ENCODE results near the gene CPT2. TPM values are rescaled to one million over a fixed set of nuclear protein-coding genes. Genes with fewer than 3 reads are reported as not detected.

Gene CPT2
- total and polyA plus RNA-seq, 12 donors: 7.8 to 79.5 (median 43.1) TPM

DNA sequence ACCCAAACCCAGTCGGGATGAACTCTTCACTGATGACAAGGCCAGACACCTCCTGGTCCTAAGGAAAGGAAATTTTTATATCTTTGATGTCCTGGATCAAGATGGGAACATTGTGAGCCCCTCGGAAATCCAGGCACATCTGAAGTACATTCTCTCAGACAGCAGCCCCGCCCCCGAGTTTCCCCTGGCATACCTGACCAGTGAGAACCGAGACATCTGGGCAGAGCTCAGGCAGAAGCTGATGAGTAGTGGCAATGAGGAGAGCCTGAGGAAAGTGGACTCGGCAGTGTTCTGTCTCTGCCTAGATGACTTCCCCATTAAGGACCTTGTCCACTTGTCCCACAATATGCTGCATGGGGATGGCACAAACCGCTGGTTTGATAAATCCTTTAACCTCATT is 13.7 kb downstream of the CPT2 start:
- 94 to 96% (median 95%) methylated on average over 7 of the region's 7 CpGs for WGBS, 4 donors
- no peaks in the 10 kb centered on the region for H3K4me1 ChIP-seq (replicated peaks in 1 of 2)
- no peak overlapping the region for H3K4me3 ChIP-seq
- DNase-seq: peak in 1 of 7 donors; percentile 49
- H3K9me3 ChIP-seq (replicated peaks in 1 of 3): no peaks in the 10 kb centered on the region
- intact Hi-C loops (cut with DNase I): no loop called here
- no peaks in the 10 kb centered on the region for H3K27me3 ChIP-seq
- TF ChIP-seq POLR2A (IDR thresholded peaks at IDR 0.05) (no peak), CTCF (IDR thresholded peaks at IDR 0.05) (no peak)
- H3K36me3 ChIP-seq (replicated peaks in 1 of 2): peaks cover 6 to 80% of the 10 kb centered on the region in 2 donors
- H3K27ac ChIP-seq: no peak overlapping the region

DNA sequence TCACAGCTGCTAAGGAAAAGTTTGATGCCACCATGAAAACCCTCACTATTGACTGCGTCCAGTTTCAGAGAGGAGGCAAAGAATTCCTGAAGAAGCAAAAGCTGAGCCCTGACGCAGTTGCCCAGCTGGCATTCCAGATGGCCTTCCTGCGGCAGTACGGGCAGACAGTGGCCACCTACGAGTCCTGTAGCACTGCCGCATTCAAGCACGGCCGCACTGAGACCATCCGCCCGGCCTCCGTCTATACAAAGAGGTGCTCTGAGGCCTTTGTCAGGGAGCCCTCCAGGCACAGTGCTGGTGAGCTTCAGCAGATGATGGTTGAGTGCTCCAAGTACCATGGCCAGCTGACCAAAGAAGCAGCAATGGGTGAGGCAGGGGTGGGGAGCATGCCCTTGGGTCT is 14.3 kb downstream of the CPT2 start:
- peaks cover 6 to 80% of the 10 kb centered on the region in 2 donors for H3K36me3 ChIP-seq (replicated peaks in 1 of 2)
- no peaks in the 10 kb centered on the region for H3K27me3 ChIP-seq
- H3K9me3 ChIP-seq (replicated peaks in 1 of 3): no peaks in the 10 kb centered on the region
- 90 to 100% (median 97%) methylated on average over 2 to 11 of the region's 11 CpGs for WGBS, 4 donors
- TF ChIP-seq CTCF (IDR thresholded peaks at IDR 0.05) (no peak), POLR2A (IDR thresholded peaks at IDR 0.05) (no peak)
- no peak overlapping the region for H3K4me3 ChIP-seq
- intact Hi-C loops (cut with DNase I): no loop called here
- no peak overlapping the region for H3K27ac ChIP-seq
- peak in 1 of 7 donors; percentile 49 for DNase-seq
- H3K4me1 ChIP-seq (replicated peaks in 1 of 2): no peaks in the 10 kb centered on the region

DNA sequence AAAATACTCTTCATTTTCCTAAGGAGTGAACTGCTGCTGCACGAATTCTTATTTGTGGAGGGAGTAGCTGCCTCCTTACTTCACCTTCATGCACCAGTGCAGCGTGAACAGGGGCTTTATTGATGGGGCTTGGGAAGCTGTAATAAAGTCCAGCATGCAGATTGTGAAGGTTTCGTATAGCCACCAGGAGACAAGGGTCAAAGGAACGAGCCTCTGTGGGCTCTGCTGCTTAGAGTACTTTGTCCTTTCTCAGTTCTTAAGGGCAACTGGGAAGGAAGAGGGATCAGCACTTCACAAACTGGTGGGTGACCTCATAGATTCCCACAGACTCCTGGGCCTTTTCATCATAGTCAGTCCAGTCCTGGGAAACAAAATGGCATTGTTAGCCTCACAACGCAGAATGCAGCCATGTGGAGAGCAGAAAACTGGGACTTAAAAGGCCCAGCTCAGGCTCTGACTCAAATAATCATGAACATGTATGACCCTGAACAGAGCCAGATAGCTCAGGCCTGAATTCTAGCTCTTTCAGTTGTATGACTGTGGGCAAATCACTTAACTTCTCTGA is 17.8 kb downstream of the CPT2 start:
- TF ChIP-seq CTCF (IDR thresholded peaks at IDR 0.05) (no peak), POLR2A (IDR thresholded peaks at IDR 0.05) (no peak)
- 79 to 85% (median 82%) methylated on average over 5 of the region's 5 CpGs for WGBS, 4 donors
- intact Hi-C loops (cut with DNase I): no loop called here

DNA sequence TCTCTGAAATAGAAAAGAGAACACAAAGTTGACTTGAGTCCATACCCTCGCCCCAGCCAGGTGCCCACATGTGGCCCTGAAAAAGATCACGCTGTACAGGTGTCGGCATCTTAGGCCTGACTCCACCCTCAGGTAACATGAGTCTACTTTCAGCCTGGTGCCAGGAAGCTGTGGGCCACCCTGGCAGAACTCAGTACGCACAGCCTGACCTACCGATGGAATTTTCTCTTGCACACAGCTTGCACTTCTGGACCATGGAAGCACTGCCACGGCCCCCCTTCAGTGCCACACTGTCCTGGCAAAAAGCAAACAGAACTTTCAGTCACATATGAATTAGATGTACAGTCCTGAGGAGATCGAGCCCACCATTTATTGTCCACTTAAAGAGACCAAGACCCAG is 21.6 kb downstream of the CPT2 start:
- peak in 1 of 7 donors; percentile 49 for DNase-seq
- no peak for TF ChIP-seq POLR2A (IDR thresholded peaks at IDR 0.05)
- no peak for TF ChIP-seq CTCF (IDR thresholded peaks at IDR 0.05)
- WGBS, 4 donors: 85 to 97% (median 92%) methylated on average over 7 of the region's 7 CpGs
- no peaks in the 10 kb centered on the region for H3K9me3 ChIP-seq (replicated peaks in 1 of 3)
- no peak overlapping the region for H3K27ac ChIP-seq
- intact Hi-C loops (cut with DNase I): no loop called here
- H3K27me3 ChIP-seq: no peaks in the 10 kb centered on the region
- H3K36me3 ChIP-seq (replicated peaks in 1 of 2): peaks cover 0 to 26% of the 10 kb centered on the region in 2 donors
- H3K4me3 ChIP-seq: no peak overlapping the region
- H3K4me1 ChIP-seq (replicated peaks in 1 of 2): peaks cover 0 to 13% of the 10 kb centered on the region in 2 donors

More for the DNA sequence above, 17.8 kb downstream of the CPT2 start:
- no peaks in the 10 kb centered on the region for H3K9me3 ChIP-seq (replicated peaks in 1 of 3)
- no peak overlapping the region for H3K4me3 ChIP-seq
- peaks cover 6 to 58% of the 10 kb centered on the region in 2 donors for H3K36me3 ChIP-seq (replicated peaks in 1 of 2)
- no peaks in the 10 kb centered on the region for H3K27me3 ChIP-seq
- DNase-seq: peak in 1 of 7 donors; percentile 39
- no peak overlapping the region for H3K27ac ChIP-seq
- peaks cover 0 to 4% of the 10 kb centered on the region in 2 donors for H3K4me1 ChIP-seq (replicated peaks in 1 of 2)
